Uterus (tissue), 4 donors: ENCODE measurements around the gene SNX27. TPM values are rescaled to one million over a fixed set of nuclear protein-coding genes. Genes with fewer than 3 reads are reported as not detected.

Experiments used
- DNase-seq, 2 donors: peaks; one replicate each; pipeline ENCODE4 v3.0.0-alpha.2; 2019 to 2020
- H3K27ac ChIP-seq, 2 donors: fragments of 200-600 bp; sonication (generic); 1 replicate in 1 of 2; 2 replicates in 1 of 2; pipeline ENCODE4 v1.5.1; 2016 to 2018
- H3K27me3 ChIP-seq, 2 donors: fragments of 200-600 bp; sonication (generic); one replicate each; pipeline ENCODE4 v1.5.1; 2018 to 2019; ENCODE audit warnings: control low read depth in 1 of 2
- H3K36me3 ChIP-seq, 2 donors: fragments of 200-600 bp; sonication (generic); one replicate each; pipeline ENCODE4 v1.5.1; 2019; ENCODE audit warnings: control low read depth in 1 of 2
- H3K4me1 ChIP-seq, 2 donors: fragments of 200-600 bp; sonication (generic); one replicate each; pipeline ENCODE4 v1.5.1; 2018 to 2019; ENCODE audit warnings: control low read depth in 1 of 2
- H3K4me3 ChIP-seq, 2 donors: fragments of 200-600 bp; sonication (generic); 1 replicate in 1 of 2; 2 replicates in 1 of 2; pipeline ENCODE4 v1.5.1; 2018 to 2019; ENCODE audit warnings: mild to moderate bottlenecking in 1 of 2
- H3K9me3 ChIP-seq, 2 donors: fragments of 200-600 bp; sonication (generic); one replicate each; pipeline ENCODE4 v1.5.1; 2019; ENCODE audit warnings: control low read depth in 1 of 2
- CTCF ChIP-seq, 4 experiments: fragments of 200-600 bp in 2 of 4; fragments of 450-650 bp in 2 of 4; sonication (generic) in 2 of 4; IDR thresholded peaks; one replicate each; pipeline ENCODE4 v1.5.1; 2016 to 2019; ENCODE audit warnings: antibody characterized with exemption in 4 of 4, mild to moderate bottlenecking in 2 of 4, moderate library complexity in 1 of 4
- POLR2A ChIP-seq, 2 donors: fragments of 450-650 bp; IDR thresholded peaks; one replicate each; pipeline ENCODE4 v1.6.1; 2016; ENCODE audit warnings: antibody characterized with exemption in 2 of 2, mild to moderate bottlenecking in 1 of 2, moderate library complexity in 1 of 2
- intact Hi-C: fragments of 100-400 bp; cut with DNase I; formaldehyde crosslinking; loops from one replicate; pipeline ENCODE4 v1.15.1; 2023; ENCODE audit warnings: low total_unique reads
- total RNA-seq, 4 donors: library from RNA; depleted of rRNA in 3 of 4; stranded (reverse); fragments of >200 nt in 3 of 4; gene quantifications; one replicate each; pipeline versions ENCODE4 v1.1.0 to v1.2.4, GENCODE V29; 2014 to 2023
- donor health status: DM: yes; HTN: yes; CAD: no.

SNX27 gene
- total RNA-seq: 10 to 100 TPM; 22.3 to 52.7 (median 42.4) TPM

- peaks cover 0 to 4% of the 10 kb centered on the region in 2 donors for H3K4me1 ChIP-seq
- DNase-seq: peak; percentile 89 to 96
These were observed at the start of gene SNX27 for GRCh38 chr1:151611832-151612500. SNX27 (plus strand) TSS chr1:151612050; CDS start chr1:151612202, 152 bp downstream.

GRCh38 chr1:151562661-151563060 is 49.2 kb upstream of the SNX27 start:
- intact Hi-C loops: no loop called here
- no peaks in the 10 kb centered on the region for H3K9me3 ChIP-seq
- H3K4me3 ChIP-seq: no peak overlapping the region
- TF ChIP-seq CTCF (IDR thresholded peaks at IDR 0.05): no peak
- no peak for TF ChIP-seq POLR2A (IDR thresholded peaks at IDR 0.05)
- H3K27me3 ChIP-seq: no peaks in the 10 kb centered on the region
- H3K27ac ChIP-seq: no peak overlapping the region
- no peaks in the 10 kb centered on the region for H3K36me3 ChIP-seq
- H3K4me1 ChIP-seq: no peaks in the 10 kb centered on the region
- DNase-seq: no peak

More at GRCh38 chr1:151611832-151612500, at the start of gene SNX27:
- peak within 1 kb of the TSS; percentile 94 to 98 for H3K4me3 ChIP-seq
- no peaks in the 10 kb centered on the region for H3K27me3 ChIP-seq
- intact Hi-C loops: no loop called here
- no peaks in the 10 kb centered on the region for H3K36me3 ChIP-seq
- H3K27ac ChIP-seq: peak within 1 kb of the TSS; percentile 92 to 97
- no peak for TF ChIP-seq CTCF (IDR thresholded peaks at IDR 0.05)
- TF ChIP-seq POLR2A (IDR thresholded peaks at IDR 0.05): peak in 1 of 2 donors; percentile 75
- H3K9me3 ChIP-seq: no peaks in the 10 kb centered on the region

GRCh38 chr1:151563376-151563775 is 48.5 kb upstream of the SNX27 start:
- DNase-seq: no peak
- no peak for TF ChIP-seq CTCF (IDR thresholded peaks at IDR 0.05)
- no peak for TF ChIP-seq POLR2A (IDR thresholded peaks at IDR 0.05)
- Histone ChIP-seq H3K9me3 (no peaks in the 10 kb centered on the region), H3K4me1 (no peaks in the 10 kb centered on the region), H3K36me3 (no peaks in the 10 kb centered on the region), H3K4me3 (no peak overlapping the region), H3K27ac (no peak overlapping the region), H3K27me3 (no peaks in the 10 kb centered on the region)
- intact Hi-C loops: no loop called here

- intact Hi-C loops: no loop called here
- H3K27me3 ChIP-seq: no peaks in the 10 kb centered on the region
- H3K36me3 ChIP-seq: no peaks in the 10 kb centered on the region
- no peak overlapping the region for H3K4me3 ChIP-seq
- H3K4me1 ChIP-seq: no peaks in the 10 kb centered on the region
- no peak for TF ChIP-seq POLR2A (IDR thresholded peaks at IDR 0.05)
- no peak for TF ChIP-seq CTCF (IDR thresholded peaks at IDR 0.05)
- no peak for DNase-seq
- no peak overlapping the region for H3K27ac ChIP-seq
- H3K9me3 ChIP-seq: no peaks in the 10 kb centered on the region
These were observed 46.2 kb upstream of the SNX27 start for GRCh38 chr1:151565502-151566189.

- H3K36me3 ChIP-seq: no peaks in the 10 kb centered on the region
- no peaks in the 10 kb centered on the region for H3K9me3 ChIP-seq
- no peaks in the 10 kb centered on the region for H3K27me3 ChIP-seq
- H3K27ac ChIP-seq: no peak overlapping the region
- intact Hi-C loops: no loop called here
- TF ChIP-seq POLR2A (IDR thresholded peaks at IDR 0.05) (no peak), CTCF (IDR thresholded peaks at IDR 0.05) (no peak)
- no peak for DNase-seq
- no peak overlapping the region for H3K4me3 ChIP-seq
- H3K4me1 ChIP-seq: no peaks in the 10 kb centered on the region
These were observed 43.2 kb upstream of the SNX27 start for GRCh38 chr1:151568626-151569088.
